Measurements from ENCODE around the gene GPRC5A.

GPRC5A gene

GRCh38 chr12:12885096-12885792 is 6.1 kb upstream of the GPRC5A start:
- DNase-seq (ENCODE audit: low read depth, low spot score): no peak

GRCh38 chr12:12887471-12887870 is 3.9 kb upstream of the GPRC5A start:
- no peak for DNase-seq (ENCODE audit: low read depth, low spot score)

GRCh38 chr12:12889701-12890100 is 1.7 kb upstream of the GPRC5A start:
- DNase-seq (ENCODE audit: low read depth, low spot score): no peak

GRCh38 chr12:12890543-12891079 is 751 bp upstream of the GPRC5A start:
- no peak for DNase-seq (ENCODE audit: low read depth, low spot score)

GRCh38 chr12:12891881-12892355 is 556 bp downstream of the GPRC5A start:
- DNase-seq (ENCODE audit: low read depth, low spot score): no peak

GRCh38 chr12:12892681-12893141 is 1.3 kb downstream of the GPRC5A start:
- no peak for DNase-seq (ENCODE audit: low read depth, low spot score)

- DNase-seq (ENCODE audit: low read depth, low spot score): no peak
Observed at GRCh38 chr12:12893438-12893837, 2.1 kb downstream of the GPRC5A start.

GRCh38 chr12:12896260-12896659 is 4.9 kb downstream of the GPRC5A start:
- no peak for DNase-seq (ENCODE audit: low read depth, low spot score)

- DNase-seq (ENCODE audit: low read depth, low spot score): no peak
Observed at GRCh38 chr12:12897302-12897701, 5.9 kb downstream of the GPRC5A start.

GRCh38 chr12:12898136-12898717 is 6.9 kb downstream of the GPRC5A start:
- DNase-seq (ENCODE audit: low read depth, low spot score): no peak

- no peak for DNase-seq (ENCODE audit: low read depth, low spot score)
Observed at GRCh38 chr12:12898911-12899511, 7.6 kb downstream of the GPRC5A start.

- no peak for DNase-seq (ENCODE audit: low read depth, low spot score)
Observed at GRCh38 chr12:12899530-12900380, 8.4 kb downstream of the GPRC5A start.

GRCh38 chr12:12900786-12901157 is 9.4 kb downstream of the GPRC5A start:
- DNase-seq (ENCODE audit: low read depth, low spot score): no peak

- no peak for DNase-seq (ENCODE audit: low read depth, low spot score)
Observed at GRCh38 chr12:12901158-12901791, 9.9 kb downstream of the GPRC5A start.

- DNase-seq (ENCODE audit: low read depth, low spot score): no peak
Observed at GRCh38 chr12:12902036-12902435, 10.7 kb downstream of the GPRC5A start.

- no peak for DNase-seq (ENCODE audit: low read depth, low spot score)
Observed at GRCh38 chr12:12903642-12904609, 12.6 kb downstream of the GPRC5A start.

GRCh38 chr12:12907552-12907951 is 16.2 kb downstream of the GPRC5A start:
- DNase-seq (ENCODE audit: low read depth, low spot score): no peak

- DNase-seq (ENCODE audit: low read depth, low spot score): no peak
Observed at GRCh38 chr12:12908252-12908651, 16.9 kb downstream of the GPRC5A start.

- no peak for DNase-seq (ENCODE audit: low read depth, low spot score)
Observed at GRCh38 chr12:12908711-12909110, 17.3 kb downstream of the GPRC5A start.
